WTC11 (cell line): ENCODE measurements around the gene SLC48A1. TPM values are rescaled to one million over a fixed set of nuclear protein-coding genes. Genes with fewer than 3 reads are reported as not detected.
A peak's percentile ranks its signal among the peaks of the same experiment; 100 is the strongest.

Experiments used
- ATAC-seq: fragments of 200-7000 bp; cut with Tn5 transposase; 2 replicates; pipeline ENCODE4 v1.10.0; 2021; ENCODE audit warnings: mild to moderate bottlenecking, moderate library complexity
- CTCF ChIA-PET: fragments of 300-600 bp; sonication (Branson Sonifier 250); formaldehyde crosslinking; loops from one replicate; lab custom pipeline; 2021; ENCODE audit warnings: antibody characterized with exemption; lab: Charles Lee
- POLR2A ChIA-PET: fragments of 350-600 bp; sonication (Branson Sonifier 250); formaldehyde crosslinking; loops from one replicate; lab custom pipeline; 2021; ENCODE audit warnings: antibody characterized with exemption; lab: Charles Lee
- DNase-seq: peaks from one replicate; pipeline ENCODE4 v3.0.0; 2021; ENCODE audit warnings: low spot score
- H3K27ac Mint-ChIP-seq: 2 replicates; pipeline ENCODE4 v1.8.0; 2021; ENCODE audit warnings: mixed read lengths
- H3K27me3 Mint-ChIP-seq: 2 replicates; pipeline ENCODE4 v1.8.0; 2021; ENCODE audit warnings: low read depth, mild to moderate bottlenecking, moderate library complexity, mixed read lengths
- H3K36me3 Mint-ChIP-seq: 2 replicates; pipeline ENCODE4 v1.8.0; 2021; ENCODE audit warnings: mixed read lengths
- H3K4me1 Mint-ChIP-seq: 2 replicates; pipeline ENCODE4 v1.8.0; 2022; ENCODE audit warnings: mixed read lengths
- H3K4me3 Mint-ChIP-seq: 2 replicates; pipeline ENCODE4 v1.8.0; 2021; ENCODE audit warnings: mild to moderate bottlenecking, moderate library complexity, mixed read lengths
- H3K9me3 Mint-ChIP-seq: 2 replicates; pipeline ENCODE4 v1.8.0; 2021; ENCODE audit warnings: mixed read lengths
- AR ChIP-seq: fragments of 250-450 bp; sonication (Bioruptor Pico); IDR thresholded peaks from 2 replicates; pipeline ENCODE4 v1.9.0; 2021; ENCODE audit warnings: mild to moderate bottlenecking
- CBFB ChIP-seq: sonication (generic); formaldehyde crosslinking; IDR thresholded peaks from 2 replicates; pipeline ENCODE4 v1.8.1; 2022; ENCODE audit warnings: mild to moderate bottlenecking, low read depth, missing genetic modification reagents
- CREB1 ChIP-seq: sonication (generic); formaldehyde crosslinking; IDR thresholded peaks from 2 replicates; pipeline ENCODE4 v1.8.0; 2023; ENCODE audit warnings: mild to moderate bottlenecking, missing genetic modification reagents
- ETV6 ChIP-seq: sonication (generic); formaldehyde crosslinking; IDR thresholded peaks from 2 replicates; pipeline ENCODE4 v1.8.1; 2022; ENCODE audit warnings: mild to moderate bottlenecking, missing genetic modification reagents
- IRF2 ChIP-seq: sonication (generic); formaldehyde crosslinking; IDR thresholded peaks from 2 replicates; pipeline ENCODE4 v1.8.0; 2022; ENCODE audit warnings: low read depth, missing genetic modification reagents, borderline replicate concordance
- NFYB ChIP-seq: sonication (generic); formaldehyde crosslinking; conservative IDR thresholded peaks from 2 replicates; pipeline ENCODE4 v1.8.0; 2022; ENCODE audit warnings: low read depth, missing genetic modification reagents
- NR1H2 ChIP-seq: sonication (generic); formaldehyde crosslinking; IDR thresholded peaks from 2 replicates; pipeline ENCODE4 v1.9.0; 2021; ENCODE audit warnings: mild to moderate bottlenecking, moderate library complexity, missing genetic modification reagents
- NR3C1 ChIP-seq: sonication (generic); formaldehyde crosslinking; conservative IDR thresholded peaks from 2 replicates; pipeline ENCODE4 v1.8.1; 2023; ENCODE audit warnings: low read depth, mild to moderate bottlenecking, missing genetic modification reagents
- SMAD4 ChIP-seq: sonication (generic); formaldehyde crosslinking; IDR thresholded peaks from 2 replicates; pipeline ENCODE4 v1.8.0; 2022; ENCODE audit warnings: mild to moderate bottlenecking, missing genetic modification reagents
- SP1 ChIP-seq: sonication (generic); formaldehyde crosslinking; conservative IDR thresholded peaks from 2 replicates; pipeline ENCODE4 v1.8.1; 2022; ENCODE audit warnings: missing genetic modification reagents
- TCF7 ChIP-seq: sonication (generic); formaldehyde crosslinking; IDR thresholded peaks from 2 replicates; pipeline ENCODE4 v1.8.0; 2022; ENCODE audit warnings: mild to moderate bottlenecking, low read depth, missing genetic modification reagents, moderate library complexity
- TEAD1 ChIP-seq: sonication (generic); formaldehyde crosslinking; IDR thresholded peaks from 2 replicates; pipeline ENCODE4 v1.8.0; 2022; ENCODE audit warnings: mild to moderate bottlenecking, missing genetic modification reagents
- ZNF138 ChIP-seq: sonication (generic); formaldehyde crosslinking; conservative IDR thresholded peaks from 2 replicates; pipeline ENCODE4 v1.8.1; 2022; ENCODE audit warnings: mild to moderate bottlenecking, moderate library complexity, missing genetic modification reagents
- ZNF232 ChIP-seq: sonication (generic); formaldehyde crosslinking; IDR thresholded peaks from 2 replicates; pipeline ENCODE4 v1.8.0; 2022; ENCODE audit warnings: mild to moderate bottlenecking, missing genetic modification reagents
- ZNF423 ChIP-seq: fragments of 250-450 bp; sonication (Bioruptor Pico); IDR thresholded peaks from 2 replicates; pipeline ENCODE4 v2.1.2; 2022; ENCODE audit warnings: mild to moderate bottlenecking, moderate library complexity
- ZNF532 ChIP-seq: fragments of 250-450 bp; sonication (Bioruptor Pico); IDR thresholded peaks from 2 replicates; pipeline ENCODE4 v1.9.0; 2021; ENCODE audit warnings: mild to moderate bottlenecking, borderline replicate concordance
- total RNA-seq: library from RNA; stranded (reverse); gene quantifications from 3 replicates; pipeline ENCODE4 v1.2.3, GENCODE V29; 2021
- TF ChIP-seq, protein P1 (sequence below): fragments of 250-450 bp; sonication (Bioruptor Pico); conservative IDR thresholded peaks from 2 replicates; pipeline ENCODE4 v1.9.0; 2021; ENCODE audit warnings: mild to moderate bottlenecking
- TF ChIP-seq, protein P2 (sequence below): sonication (generic); formaldehyde crosslinking; IDR thresholded peaks from 2 replicates; pipeline ENCODE4 v1.8.1; 2023; ENCODE audit warnings: mild to moderate bottlenecking, missing genetic modification reagents, moderate library complexity
- TF ChIP-seq, protein P3 (sequence below): sonication (generic); formaldehyde crosslinking; IDR thresholded peaks from 2 replicates; pipeline ENCODE4 v1.8.0; 2023; ENCODE audit warnings: mild to moderate bottlenecking, missing genetic modification reagents

Gene SLC48A1
- total RNA-seq, 1 experiment from 2014 or later, result 13.8 TPM

DNA sequence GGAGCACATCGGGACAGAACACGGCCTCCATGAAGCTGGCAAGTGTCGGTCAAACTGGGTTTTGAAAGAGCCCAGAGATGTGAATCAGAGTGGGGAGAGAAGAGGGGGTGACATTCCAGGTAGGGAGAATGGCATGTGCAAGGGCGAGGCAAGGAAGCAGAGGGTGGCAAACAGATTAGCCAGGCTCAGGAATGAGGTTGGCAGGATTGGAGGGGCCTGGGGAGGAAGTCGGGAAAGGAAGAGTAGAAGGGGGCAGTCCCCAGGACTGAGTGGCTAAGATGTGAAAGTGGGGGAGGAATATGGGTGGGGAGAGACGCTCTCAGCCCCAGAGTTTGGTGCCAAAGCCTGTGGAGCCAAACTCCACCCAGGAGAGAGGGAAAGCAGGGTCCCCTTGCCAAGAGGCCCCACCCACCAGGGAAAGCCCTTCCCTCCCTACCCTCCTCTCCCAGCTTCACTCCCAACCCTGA is 52.2 kb downstream of the SLC48A1 start (continued):
- TF ChIP-seq AR (CRISPR knock-in tag), result no peak
- TF ChIP-seq TEAD1 (CRISPR knock-in tag), result no peak
- TF ChIP-seq, protein P1, sequence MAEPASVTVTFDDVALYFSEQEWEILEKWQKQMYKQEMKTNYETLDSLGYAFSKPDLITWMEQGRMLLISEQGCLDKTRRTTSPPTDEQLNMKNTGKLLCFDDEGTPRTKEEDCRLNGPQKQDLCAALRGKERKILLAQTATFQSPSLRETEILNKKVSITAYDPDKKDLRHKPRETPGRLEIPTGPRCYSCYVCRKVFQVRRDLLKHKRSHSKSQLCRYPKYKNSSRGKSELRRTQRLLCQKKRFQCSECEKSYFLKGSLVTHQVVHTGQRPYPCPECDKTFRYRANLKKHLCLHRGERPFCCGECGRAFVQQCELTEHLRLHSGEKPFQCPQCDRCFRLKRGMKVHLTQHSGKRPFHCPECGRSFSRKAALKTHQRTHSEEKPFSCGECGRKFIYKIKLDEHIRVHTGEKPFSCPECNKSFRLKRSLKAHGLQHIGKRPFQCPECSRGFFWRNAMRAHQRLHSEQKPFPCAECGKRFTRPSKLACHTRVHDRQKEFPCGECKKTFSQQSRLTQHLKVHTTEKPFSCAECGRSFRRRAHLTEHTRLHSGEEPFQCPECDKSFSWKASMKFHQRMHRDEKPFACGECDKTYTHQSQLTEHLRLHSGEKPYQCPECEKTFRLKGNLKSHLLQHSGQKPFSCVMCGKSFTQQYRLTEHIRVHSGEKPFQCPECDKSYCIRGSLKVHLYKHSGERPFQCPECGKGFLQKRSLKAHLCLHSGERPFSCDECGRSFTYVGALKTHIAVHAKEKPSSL (CRISPR knock-in tag), result no peak
- TF ChIP-seq, protein P2, sequence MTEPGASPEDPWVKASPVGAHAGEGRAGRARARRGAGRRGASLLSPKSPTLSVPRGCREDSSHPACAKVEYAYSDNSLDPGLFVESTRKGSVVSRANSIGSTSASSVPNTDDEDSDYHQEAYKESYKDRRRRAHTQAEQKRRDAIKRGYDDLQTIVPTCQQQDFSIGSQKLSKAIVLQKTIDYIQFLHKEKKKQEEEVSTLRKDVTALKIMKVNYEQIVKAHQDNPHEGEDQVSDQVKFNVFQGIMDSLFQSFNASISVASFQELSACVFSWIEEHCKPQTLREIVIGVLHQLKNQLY (CRISPR knock-in tag), result no peak
- TF ChIP-seq SMAD4 (CRISPR knock-in tag), result no peak
- TF ChIP-seq SP1 (CRISPR knock-in tag), result no peak
- no peak for TF ChIP-seq IRF2 (CRISPR knock-in tag)
- TF ChIP-seq NR3C1 (CRISPR knock-in tag), result no peak
- TF ChIP-seq NR1H2 (CRISPR knock-in tag), result no peak
- TF ChIP-seq TCF7, result no peak

DNA sequence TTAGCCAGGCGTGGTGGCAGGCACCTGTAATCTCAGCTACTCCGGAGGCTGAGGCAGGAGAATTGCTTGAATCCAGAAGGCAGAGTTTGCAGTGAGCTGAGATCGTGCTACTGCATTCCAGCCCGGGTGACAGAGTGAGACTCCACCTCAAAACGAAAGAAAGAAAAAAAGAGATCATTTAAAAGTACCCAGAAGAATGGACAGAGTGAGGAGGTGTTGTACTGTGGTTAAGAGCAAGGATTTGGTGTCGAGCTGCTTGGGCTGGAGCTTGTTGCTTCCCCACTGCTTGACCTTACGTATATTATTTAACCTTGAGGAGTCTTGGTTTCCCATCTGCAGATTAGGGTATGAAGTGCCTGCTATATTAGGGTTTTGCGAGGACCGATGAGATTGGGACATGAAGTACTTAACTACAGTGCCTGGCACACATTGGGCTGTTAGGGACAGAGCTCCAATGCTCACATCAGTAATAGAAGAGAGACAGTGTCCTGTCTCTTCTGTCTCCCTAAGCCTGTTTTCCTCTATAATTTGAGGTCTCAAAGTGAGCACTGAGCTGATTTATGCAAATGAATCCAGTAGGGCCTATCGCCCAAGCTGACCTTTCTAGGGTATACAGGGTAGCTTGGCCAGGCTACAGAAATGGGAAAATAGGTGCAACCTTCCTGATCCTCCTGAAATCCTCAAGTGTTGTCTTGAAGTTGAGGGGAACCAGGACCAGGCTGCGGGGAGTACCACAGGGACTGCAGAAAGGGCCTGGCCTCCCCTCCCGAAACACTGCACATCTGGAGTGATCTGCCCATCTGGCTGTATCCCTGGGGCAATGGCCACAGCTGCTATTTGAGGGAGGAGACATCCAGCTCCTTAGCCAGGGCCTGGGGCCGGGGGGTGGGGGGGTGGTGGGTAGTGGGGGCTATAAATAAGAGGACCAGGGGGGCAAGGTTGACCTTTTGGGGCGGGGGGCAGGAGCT is 55.3 kb downstream of the SLC48A1 start:
- Mint-ChIP-seq H3K4me1 (peaks cover 37% of the 10 kb centered on the region), H3K9me3 (no peaks in the 10 kb centered on the region), H3K27me3 (peaks cover 4% of the 10 kb centered on the region; the same call in 1 of the 2 replicates), H3K4me3 (no peak overlapping the region), H3K27ac (peak overlapping the region; percentile 50), H3K36me3 (no peaks in the 10 kb centered on the region)
- DNase-seq, result no peak
- ChIA-PET POLR2A (interaction anchor here (0.6 to 2.3 kb wide), 7 partner anchors 7 to 175 kb away, joined by 3 to 14 read pairs (median 4); partner anchors contain the start of gene HDAC7), CTCF (interaction anchor here (0.6 to 7.2 kb wide), 16 partner anchors 8 to 121 kb away, joined by 3 to 111 read pairs (median 6); partner anchors contain the start of gene HDAC7)
- peak; percentile 5; the same call in 1 of the 2 replicates for ATAC-seq
- TF ChIP-seq CREB1 (CRISPR knock-in tag), result no peak
- no peak for TF ChIP-seq CBFB
- TF ChIP-seq IRF2 (CRISPR knock-in tag), result no peak
- no peak for TF ChIP-seq ETV6 (CRISPR knock-in tag)
- no peak for TF ChIP-seq NFYB (CRISPR knock-in tag)
- TF ChIP-seq, protein P3, sequence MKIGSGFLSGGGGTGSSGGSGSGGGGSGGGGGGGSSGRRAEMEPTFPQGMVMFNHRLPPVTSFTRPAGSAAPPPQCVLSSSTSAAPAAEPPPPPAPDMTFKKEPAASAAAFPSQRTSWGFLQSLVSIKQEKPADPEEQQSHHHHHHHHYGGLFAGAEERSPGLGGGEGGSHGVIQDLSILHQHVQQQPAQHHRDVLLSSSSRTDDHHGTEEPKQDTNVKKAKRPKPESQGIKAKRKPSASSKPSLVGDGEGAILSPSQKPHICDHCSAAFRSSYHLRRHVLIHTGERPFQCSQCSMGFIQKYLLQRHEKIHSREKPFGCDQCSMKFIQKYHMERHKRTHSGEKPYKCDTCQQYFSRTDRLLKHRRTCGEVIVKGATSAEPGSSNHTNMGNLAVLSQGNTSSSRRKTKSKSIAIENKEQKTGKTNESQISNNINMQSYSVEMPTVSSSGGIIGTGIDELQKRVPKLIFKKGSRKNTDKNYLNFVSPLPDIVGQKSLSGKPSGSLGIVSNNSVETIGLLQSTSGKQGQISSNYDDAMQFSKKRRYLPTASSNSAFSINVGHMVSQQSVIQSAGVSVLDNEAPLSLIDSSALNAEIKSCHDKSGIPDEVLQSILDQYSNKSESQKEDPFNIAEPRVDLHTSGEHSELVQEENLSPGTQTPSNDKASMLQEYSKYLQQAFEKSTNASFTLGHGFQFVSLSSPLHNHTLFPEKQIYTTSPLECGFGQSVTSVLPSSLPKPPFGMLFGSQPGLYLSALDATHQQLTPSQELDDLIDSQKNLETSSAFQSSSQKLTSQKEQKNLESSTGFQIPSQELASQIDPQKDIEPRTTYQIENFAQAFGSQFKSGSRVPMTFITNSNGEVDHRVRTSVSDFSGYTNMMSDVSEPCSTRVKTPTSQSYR (CRISPR knock-in tag), result no peak
- TF ChIP-seq ZNF232, result no peak
- TF ChIP-seq ZNF423, result no peak
- TF ChIP-seq ZNF532 (CRISPR knock-in tag), result no peak
- TF ChIP-seq ZNF138 (CRISPR knock-in tag), result no peak
- TF ChIP-seq, protein P1 (CRISPR knock-in tag), result no peak
